ENCODE results near the gene MAPT.
"Not testable (repeated sequence)": the region's sequence is repeated elsewhere in the genome, so short reads cannot be mapped to it uniquely, and the experiment has no call there.

MAPT gene

GRCh38 chr17:45927247-45927646, 32.9 kb downstream of the MAPT start:
- DNase-seq (ENCODE audit: low read depth): no peak

- DNase-seq (ENCODE audit: low read depth): no peak
Observed at GRCh38 chr17:45929344-45929743, 35.0 kb downstream of the MAPT start.

- no peak for DNase-seq (ENCODE audit: low read depth)
Observed at GRCh38 chr17:45930420-45930951, 36.1 kb downstream of the MAPT start.

GRCh38 chr17:45931677-45932076, 37.3 kb downstream of the MAPT start:
- no peak for DNase-seq (ENCODE audit: low read depth)

GRCh38 chr17:45934044-45934979, 40.0 kb downstream of the MAPT start:
- DNase-seq (ENCODE audit: low read depth): no peak

- no peak for DNase-seq (ENCODE audit: low read depth)
Observed at GRCh38 chr17:45935197-45935709, 40.9 kb downstream of the MAPT start.

- DNase-seq (ENCODE audit: low read depth): no peak
Observed at GRCh38 chr17:45935710-45936509, 41.6 kb downstream of the MAPT start.

GRCh38 chr17:45936610-45937009, 42.3 kb downstream of the MAPT start:
- DNase-seq (ENCODE audit: low read depth): no peak

- not testable (repeated sequence) for DNase-seq (ENCODE audit: low read depth)
Observed at GRCh38 chr17:45937186-45937585, 42.8 kb downstream of the MAPT start.

GRCh38 chr17:45939395-45939794, 45.0 kb downstream of the MAPT start:
- no peak for DNase-seq (ENCODE audit: low read depth)

- no peak for DNase-seq (ENCODE audit: low read depth)
Observed at GRCh38 chr17:45940293-45940692, 45.9 kb downstream of the MAPT start.

- no peak for DNase-seq (ENCODE audit: low read depth)
Observed at GRCh38 chr17:45940826-45941225, 46.5 kb downstream of the MAPT start.

GRCh38 chr17:45941395-45941794, 47.0 kb downstream of the MAPT start:
- DNase-seq (ENCODE audit: low read depth): no peak

- no peak for DNase-seq (ENCODE audit: low read depth)
Observed at GRCh38 chr17:45942284-45942683, 47.9 kb downstream of the MAPT start.

GRCh38 chr17:45946841-45947256, 52.5 kb downstream of the MAPT start:
- no peak for DNase-seq (ENCODE audit: low read depth)

- no peak for DNase-seq (ENCODE audit: low read depth)
Observed at GRCh38 chr17:45948498-45948880, 54.1 kb downstream of the MAPT start.

- DNase-seq (ENCODE audit: low read depth): no peak
Observed at GRCh38 chr17:45948881-45949624, 54.7 kb downstream of the MAPT start.

- DNase-seq (ENCODE audit: low read depth): no peak
Observed at GRCh38 chr17:45949755-45950320, 55.5 kb downstream of the MAPT start.

GRCh38 chr17:45950888-45951287, 56.5 kb downstream of the MAPT start:
- DNase-seq (ENCODE audit: low read depth): no peak

GRCh38 chr17:45951403-45951802, 57.0 kb downstream of the MAPT start:
- DNase-seq (ENCODE audit: low read depth): no peak

- DNase-seq (ENCODE audit: low read depth): no peak
Observed at GRCh38 chr17:45951941-45952340, 57.6 kb downstream of the MAPT start.
